Mammary epithelial cell (primary cell): Measurements from ENCODE around the gene HMG20A.

Experiments used
- EZH2 ChIP-seq: IDR thresholded peaks from 2 replicates; pipeline ENCODE4 v1.6.1; 2012; ENCODE audit warnings: low read length, inconsistent platforms, borderline replicate concordance
- TF ChIP-seq, protein P1 (sequence below), 2 donors: IDR thresholded peaks in 1 of 2; conservative IDR thresholded peaks in 1 of 2; 2 replicates each; pipeline ENCODE4 v1.5.1; 2011 to 2012; ENCODE audit warnings: inconsistent platforms in 2 of 2, low read length in 2 of 2, mild to moderate bottlenecking in 2 of 2, control low read depth in 1 of 2, low read depth in 1 of 2; ENCODE audit not compliant: insufficient read depth in 1 of 2; ENCODE audit errors: extremely low read depth in 1 of 2

DNA sequence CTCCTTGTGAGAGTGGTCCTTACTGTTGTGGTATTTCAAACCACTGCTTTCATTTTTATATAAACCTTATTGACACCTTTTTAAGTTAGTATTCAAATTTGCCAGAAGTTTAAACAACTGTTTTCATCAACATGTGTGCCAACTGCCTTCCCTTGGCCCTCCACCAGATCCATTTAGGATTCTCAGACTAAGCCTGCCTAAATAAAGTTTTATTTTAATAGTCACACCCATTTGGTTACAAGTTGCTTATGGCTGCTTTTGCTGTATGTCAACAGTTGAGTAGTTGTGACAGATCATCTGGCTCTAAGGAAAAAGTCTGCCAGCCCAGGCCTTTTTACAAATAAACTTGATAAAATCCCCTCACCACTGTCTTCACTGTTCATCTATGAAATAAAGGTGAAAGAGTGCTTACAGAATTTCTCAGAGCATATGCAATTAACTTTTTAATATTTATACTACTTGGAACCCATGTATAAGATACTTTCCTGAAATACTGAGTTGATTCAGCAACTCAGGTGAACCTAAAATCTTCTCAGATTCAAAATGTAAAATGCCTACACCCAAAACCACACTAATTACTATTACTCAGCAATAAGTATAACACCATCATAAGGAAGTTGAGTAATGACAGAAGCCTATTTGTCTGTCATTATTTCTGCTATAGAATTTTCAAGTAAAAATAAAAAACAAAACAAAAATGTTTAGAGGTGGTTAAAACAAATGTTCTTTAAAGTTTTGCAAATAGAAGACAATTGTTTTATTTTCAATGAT lies 35.9 kb upstream of the HMG20A start:
- TF ChIP-seq, protein P1, sequence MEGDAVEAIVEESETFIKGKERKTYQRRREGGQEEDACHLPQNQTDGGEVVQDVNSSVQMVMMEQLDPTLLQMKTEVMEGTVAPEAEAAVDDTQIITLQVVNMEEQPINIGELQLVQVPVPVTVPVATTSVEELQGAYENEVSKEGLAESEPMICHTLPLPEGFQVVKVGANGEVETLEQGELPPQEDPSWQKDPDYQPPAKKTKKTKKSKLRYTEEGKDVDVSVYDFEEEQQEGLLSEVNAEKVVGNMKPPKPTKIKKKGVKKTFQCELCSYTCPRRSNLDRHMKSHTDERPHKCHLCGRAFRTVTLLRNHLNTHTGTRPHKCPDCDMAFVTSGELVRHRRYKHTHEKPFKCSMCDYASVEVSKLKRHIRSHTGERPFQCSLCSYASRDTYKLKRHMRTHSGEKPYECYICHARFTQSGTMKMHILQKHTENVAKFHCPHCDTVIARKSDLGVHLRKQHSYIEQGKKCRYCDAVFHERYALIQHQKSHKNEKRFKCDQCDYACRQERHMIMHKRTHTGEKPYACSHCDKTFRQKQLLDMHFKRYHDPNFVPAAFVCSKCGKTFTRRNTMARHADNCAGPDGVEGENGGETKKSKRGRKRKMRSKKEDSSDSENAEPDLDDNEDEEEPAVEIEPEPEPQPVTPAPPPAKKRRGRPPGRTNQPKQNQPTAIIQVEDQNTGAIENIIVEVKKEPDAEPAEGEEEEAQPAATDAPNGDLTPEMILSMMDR (conservative IDR thresholded peaks at IDR 0.05 in 1 of 2, IDR thresholded peaks at IDR 0.05 in 1 of 2; ENCODE audit: extremely low read depth in 1 of 2, insufficient read depth in 1 of 2, low read depth in 1 of 2, low read length in 2 of 2): no peak
- no peak for TF ChIP-seq EZH2
